Cerebellar nuclear complex (tissue), 1 donor: ENCODE results near the gene PRR9.

Source experiments
- DNase-seq, 2 experiments: peaks; one replicate each; lab custom pipeline; 2025; lab: John Stamatoyannopoulos, UW

The PRR9 gene

DNA sequence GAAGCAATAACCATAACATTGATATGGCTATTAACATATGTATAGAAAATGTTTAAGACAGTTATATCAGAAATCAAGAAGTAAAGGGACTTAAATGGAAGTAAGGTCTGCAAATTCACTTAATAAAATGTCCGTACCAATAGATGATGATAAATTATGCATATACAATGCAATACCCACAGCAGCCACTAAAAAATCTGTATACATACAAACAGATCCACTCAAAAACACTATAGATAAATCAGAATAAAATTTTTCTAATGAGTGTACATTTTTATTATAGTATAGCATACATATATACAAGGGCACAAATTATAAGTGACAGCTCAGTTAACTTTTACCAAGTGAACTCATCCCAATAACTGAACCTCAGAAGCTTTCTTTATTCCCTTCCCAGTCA, 48.1 kb downstream of the PRR9 start:
- no peak for DNase-seq
